ENCODE data around the gene GBX1.

GBX1 gene

GRCh38 chr7:151122276-151122675 is 45.2 kb downstream of the GBX1 start:
- peaks cover 66% of the 10 kb centered on the region for H3K36me3 ChIP-seq (ENCODE audit: low read depth)
- H3K27ac ChIP-seq (ENCODE audit: poor library complexity, severe bottlenecking) = no peak overlapping the region
- TF ChIP-seq CTCF (IDR thresholded peaks at IDR 0.05; ENCODE audit: poor library complexity, severe bottlenecking) = no peak
- H3K9me3 ChIP-seq (ENCODE audit: severe bottlenecking) = no peaks in the 10 kb centered on the region
- ATAC-seq (ENCODE audit: low read depth) (no peak), DNase-seq (ENCODE audit: low spot score) (no peak)
- H3K4me1 ChIP-seq (ENCODE audit: insufficient read depth, poor library complexity, severe bottlenecking) = no peaks in the 10 kb centered on the region
- no peak overlapping the region for H3K4me3 ChIP-seq (ENCODE audit: severe bottlenecking)
- H3K27me3 ChIP-seq (ENCODE audit: insufficient read depth, poor library complexity, severe bottlenecking) = no peaks in the 10 kb centered on the region

- no peak for TF ChIP-seq CTCF (IDR thresholded peaks at IDR 0.05; ENCODE audit: poor library complexity, severe bottlenecking)
- Histone ChIP-seq H3K36me3 (ENCODE audit: low read depth) (peaks cover 60% of the 10 kb centered on the region), H3K27ac (ENCODE audit: poor library complexity, severe bottlenecking) (no peak overlapping the region)
These were observed 45.9 kb downstream of the GBX1 start for GRCh38 chr7:151121380-151122170.

GRCh38 chr7:151120896-151121295 is 46.6 kb downstream of the GBX1 start:
- ATAC-seq (ENCODE audit: low read depth) (no peak), DNase-seq (ENCODE audit: low spot score) (no peak)
- peaks cover 5% of the 10 kb centered on the region for H3K4me1 ChIP-seq (ENCODE audit: insufficient read depth, poor library complexity, severe bottlenecking)
- H3K9me3 ChIP-seq (ENCODE audit: severe bottlenecking) = no peaks in the 10 kb centered on the region
- H3K27me3 ChIP-seq (ENCODE audit: insufficient read depth, poor library complexity, severe bottlenecking) = no peaks in the 10 kb centered on the region
- H3K27ac ChIP-seq (ENCODE audit: poor library complexity, severe bottlenecking) = no peak overlapping the region
- H3K4me3 ChIP-seq (ENCODE audit: severe bottlenecking) = no peak overlapping the region
- peaks cover 59% of the 10 kb centered on the region for H3K36me3 ChIP-seq (ENCODE audit: low read depth)
- no peak for TF ChIP-seq CTCF (IDR thresholded peaks at IDR 0.05; ENCODE audit: poor library complexity, severe bottlenecking)

More at GRCh38 chr7:151121380-151122170, 45.9 kb downstream of the GBX1 start:
- H3K27me3 ChIP-seq (ENCODE audit: insufficient read depth, poor library complexity, severe bottlenecking) = no peaks in the 10 kb centered on the region
- peaks cover under 1% of the 10 kb centered on the region for H3K4me1 ChIP-seq (ENCODE audit: insufficient read depth, poor library complexity, severe bottlenecking)
- H3K9me3 ChIP-seq (ENCODE audit: severe bottlenecking) = no peaks in the 10 kb centered on the region
- H3K4me3 ChIP-seq (ENCODE audit: severe bottlenecking) = no peak overlapping the region
- ATAC-seq (ENCODE audit: low read depth) (no peak), DNase-seq (ENCODE audit: low spot score) (no peak)

- H3K36me3 ChIP-seq (ENCODE audit: low read depth) = peaks cover 50% of the 10 kb centered on the region
- peaks cover 5% of the 10 kb centered on the region for H3K4me1 ChIP-seq (ENCODE audit: insufficient read depth, poor library complexity, severe bottlenecking)
- H3K27me3 ChIP-seq (ENCODE audit: insufficient read depth, poor library complexity, severe bottlenecking) = no peaks in the 10 kb centered on the region
- ATAC-seq (ENCODE audit: low read depth) = no peak
- no peak overlapping the region for H3K4me3 ChIP-seq (ENCODE audit: severe bottlenecking)
- H3K27ac ChIP-seq (ENCODE audit: poor library complexity, severe bottlenecking) = no peak overlapping the region
- DNase-seq (ENCODE audit: low spot score) = no peak
- H3K9me3 ChIP-seq (ENCODE audit: severe bottlenecking) = no peaks in the 10 kb centered on the region
- no peak for TF ChIP-seq CTCF (IDR thresholded peaks at IDR 0.05; ENCODE audit: poor library complexity, severe bottlenecking)
These were observed 47.6 kb downstream of the GBX1 start for GRCh38 chr7:151119902-151120301.

GRCh38 chr7:151119055-151119415 is 48.5 kb downstream of the GBX1 start:
- ATAC-seq (ENCODE audit: low read depth) (no peak), DNase-seq (ENCODE audit: low spot score) (no peak)
- no peak for TF ChIP-seq CTCF (IDR thresholded peaks at IDR 0.05; ENCODE audit: poor library complexity, severe bottlenecking)
- Histone ChIP-seq H3K9me3 (ENCODE audit: severe bottlenecking) (no peaks in the 10 kb centered on the region), H3K4me1 (ENCODE audit: insufficient read depth, poor library complexity, severe bottlenecking) (peaks cover 7% of the 10 kb centered on the region), H3K36me3 (ENCODE audit: low read depth) (peaks cover 41% of the 10 kb centered on the region), H3K4me3 (ENCODE audit: severe bottlenecking) (no peak overlapping the region), H3K27me3 (ENCODE audit: insufficient read depth, poor library complexity, severe bottlenecking) (no peaks in the 10 kb centered on the region), H3K27ac (ENCODE audit: poor library complexity, severe bottlenecking) (no peak overlapping the region)
